GM23338 (cell line): ENCODE results near the gene CLCN6. TPM values are rescaled to one million over a fixed set of nuclear protein-coding genes. Genes with fewer than 3 reads are reported as not detected.

Experiments
- ATAC-seq: fragments of 200-7000 bp; cut with Tn5 transposase; 3 replicates; pipeline ENCODE4 v1.9.1; 2020
- DNase-seq: peaks from one replicate; pipeline ENCODE4 v3.0.0-alpha.2; 2015; ENCODE audit warnings: low spot score
- H2AFZ ChIP-seq: fragments of 200-600 bp; sonication (generic); 2 replicates; pipeline ENCODE4 v1.8.0; 2016; ENCODE audit warnings: antibody characterized with exemption, mild to moderate bottlenecking, moderate library complexity
- H3F3A ChIP-seq: fragments of 200-600 bp; sonication (generic); replicated peaks from 2 replicates; pipeline ENCODE4 v1.8.0; 2017; ENCODE audit warnings: antibody characterized with exemption, mixed run types, low read depth
- H3K27ac ChIP-seq: fragments of 200-600 bp; sonication (generic); 2 replicates; pipeline ENCODE4 v1.6.1; 2016; ENCODE audit warnings: low read depth
- H3K27me3 ChIP-seq: fragments of 200-600 bp; sonication (generic); 2 replicates; pipeline ENCODE4 v1.8.0; 2016; ENCODE audit warnings: mild to moderate bottlenecking, mixed run types, moderate library complexity; ENCODE audit not compliant: insufficient read depth
- H3K36me3 ChIP-seq: fragments of 200-600 bp; sonication (generic); 2 replicates; pipeline ENCODE4 v1.8.0; 2016; ENCODE audit warnings: mild to moderate bottlenecking; ENCODE audit not compliant: insufficient read depth
- H3K4me1 ChIP-seq: fragments of 200-600 bp; sonication (generic); 2 replicates; pipeline ENCODE4 v1.8.0; 2016; ENCODE audit warnings: mild to moderate bottlenecking, moderate library complexity; ENCODE audit not compliant: insufficient read depth
- H3K4me2 ChIP-seq: fragments of 200-600 bp; sonication (generic); 2 replicates; pipeline ENCODE4 v1.7.1; 2017; ENCODE audit warnings: mixed run types
- H3K4me3 ChIP-seq: fragments of 200-600 bp; sonication (generic); 2 replicates; pipeline ENCODE4 v1.6.1; 2016; ENCODE audit warnings: mixed run types
- H3K79me2 ChIP-seq: fragments of 200-600 bp; sonication (generic); replicated peaks from 2 replicates; pipeline ENCODE4 v1.8.0; 2017; ENCODE audit warnings: mild to moderate bottlenecking; ENCODE audit not compliant: insufficient read depth
- H3K9me2 ChIP-seq: fragments of 200-600 bp; sonication (generic); 2 replicates; pipeline ENCODE4 v1.8.0; 2017; ENCODE audit not compliant: insufficient read depth
- H4K20me1 ChIP-seq: fragments of 200-600 bp; sonication (generic); replicated peaks from 2 replicates; pipeline ENCODE4 v1.8.0; 2017; ENCODE audit warnings: mild to moderate bottlenecking; ENCODE audit not compliant: insufficient read depth
- H3K27ac Mint-ChIP-seq: 2 replicates; pipeline ENCODE4 v1.8.0; 2020; ENCODE audit warnings: inconsistent platforms, mild to moderate bottlenecking, moderate library complexity, mixed read lengths
- H3K27me3 Mint-ChIP-seq: 3 replicates; pipeline ENCODE4 v1.8.0; 2022; ENCODE audit warnings: low read depth, mild to moderate bottlenecking, moderate library complexity, mixed read lengths, inconsistent platforms; ENCODE audit not compliant: insufficient read depth, poor library complexity
- H3K36me3 Mint-ChIP-seq: 3 replicates; pipeline ENCODE4 v1.8.0; 2021; ENCODE audit warnings: low read depth, mild to moderate bottlenecking, inconsistent platforms, moderate library complexity, mixed read lengths
- H3K4me1 Mint-ChIP-seq: 3 replicates; pipeline ENCODE4 v1.8.0; 2020; ENCODE audit warnings: mild to moderate bottlenecking, inconsistent platforms, mixed read lengths
- H3K4me3 Mint-ChIP-seq: 3 replicates; pipeline ENCODE4 v1.8.0; 2021; ENCODE audit warnings: moderate library complexity, mild to moderate bottlenecking, inconsistent platforms, mixed read lengths
- H3K9me3 Mint-ChIP-seq: 3 replicates; pipeline ENCODE4 v1.8.0; 2020; ENCODE audit warnings: moderate library complexity, mild to moderate bottlenecking, inconsistent platforms, mixed read lengths
- CTCF ChIP-seq, 2 experiments: fragments of 200-600 bp in 1 of 2; sonication (generic) in 1 of 2; conservative IDR thresholded peaks; 2 replicates each; pipeline versions ENCODE4 v1.5.1 to v1.6.1; 2016 to 2017; ENCODE audit warnings: antibody characterized with exemption in 2 of 2, low read depth in 2 of 2, mild to moderate bottlenecking in 2 of 2, moderate library complexity in 1 of 2
- ETS1 ChIP-seq: IDR thresholded peaks from 2 replicates; pipeline ENCODE4 v1.6.1; 2016; ENCODE audit warnings: antibody characterized with exemption
- EZH2 ChIP-seq: fragments of 200-600 bp; sonication (generic); IDR thresholded peaks from one replicate; pipeline ENCODE4 v1.8.0; 2017; ENCODE audit warnings: antibody characterized with exemption, mild to moderate bottlenecking, low read depth; ENCODE audit not compliant: unreplicated experiment
- JUNB ChIP-seq: IDR thresholded peaks from one replicate; pipeline ENCODE4 v1.6.1; 2016; ENCODE audit warnings: antibody characterized with exemption; ENCODE audit not compliant: unreplicated experiment
- NANOG ChIP-seq: IDR thresholded peaks from 2 replicates; pipeline ENCODE4 v1.6.1; 2016; ENCODE audit warnings: antibody characterized with exemption, borderline replicate concordance
- POLR2AphosphoS5 ChIP-seq: IDR thresholded peaks from 2 replicates; pipeline ENCODE4 v1.6.1; 2016; ENCODE audit warnings: antibody characterized with exemption, low read depth
- REST ChIP-seq: IDR thresholded peaks from one replicate; pipeline ENCODE4 v1.6.1; 2018; ENCODE audit warnings: antibody characterized with exemption; ENCODE audit not compliant: unreplicated experiment
- STAT1 ChIP-seq: IDR thresholded peaks from one replicate; pipeline ENCODE4 v1.6.1; 2016; ENCODE audit warnings: antibody characterized with exemption; ENCODE audit not compliant: unreplicated experiment
- ZNF331 ChIP-seq: fragments of 250-450 bp; sonication (Bioruptor Pico); IDR thresholded peaks from 2 replicates; pipeline ENCODE4 v1.5.0; 2020; ENCODE audit warnings: low read depth, mild to moderate bottlenecking, moderate library complexity
- ZNF462 ChIP-seq: fragments of 250-450 bp; sonication (Bioruptor Pico); IDR thresholded peaks from 2 replicates; pipeline ENCODE4 v1.5.0; 2020; ENCODE audit warnings: mild to moderate bottlenecking, moderate library complexity
- polyA plus RNA-seq: library from polyadenylated mRNA; unstranded; fragments of >200 nt; fragmentation: Nextera tagmentation; extraction: Ambion mirVana; gene quantifications from 2 replicates; pipeline ENCODE4 v1.2.1, GENCODE V29; 2016
- total RNA-seq: library from RNA; depleted of rRNA; stranded (reverse); fragments of >200 nt; shearing (Covaris generic); gene quantifications from 2 replicates; pipeline ENCODE4 v1.2.3, GENCODE V29; 2014

CLCN6 gene
- total and polyA plus RNA-seq, 2 experiments from 2014 or later = 16.0 to 22.6 TPM

- Mint-ChIP-seq H3K4me1 (no peaks in the 10 kb centered on the region), H3K4me3 (no peak overlapping the region), H3K36me3 (peaks cover 3% of the 10 kb centered on the region; the same call in 1 of the 3 replicates), H3K9me3 (no peaks in the 10 kb centered on the region), H3K27ac (no peak overlapping the region), H3K27me3 (peaks cover 6% of the 10 kb centered on the region)
- Histone ChIP-seq H3K27me3 (no peaks in the 10 kb centered on the region), H3K9me2 (no peaks in the 10 kb centered on the region), H3K4me1 (no peaks in the 10 kb centered on the region), H3K27ac (no peak overlapping the region), H3F3A (no peaks in the 10 kb centered on the region), H2AFZ (no peak overlapping the region), H3K4me2 (no peak overlapping the region), H3K79me2 (no peaks in the 10 kb centered on the region), H3K36me3 (no peaks in the 10 kb centered on the region), H3K4me3 (no peak overlapping the region), H4K20me1 (no peaks in the 10 kb centered on the region)
- no peak for DNase-seq
- TF ChIP-seq STAT1 = no peak
- no peak for ATAC-seq
Observed at GRCh38 chr1:11851180-11851579, 45.2 kb downstream of the CLCN6 start.

GRCh38 chr1:11854519-11854918 is 48.5 kb downstream of the CLCN6 start:
- peaks cover 12% of the 10 kb centered on the region for H3K27me3 Mint-ChIP-seq
- Histone ChIP-seq H4K20me1 (no peaks in the 10 kb centered on the region), H3K27ac (no peak overlapping the region), H2AFZ (no peak overlapping the region), H3K27me3 (peaks cover 21% of the 10 kb centered on the region), H3F3A (no peaks in the 10 kb centered on the region), H3K4me3 (no peak overlapping the region), H3K4me1 (no peaks in the 10 kb centered on the region), H3K79me2 (no peaks in the 10 kb centered on the region), H3K9me2 (no peaks in the 10 kb centered on the region), H3K4me2 (no peak overlapping the region), H3K36me3 (no peaks in the 10 kb centered on the region)
- no peak overlapping the region for H3K27ac Mint-ChIP-seq
- DNase-seq (no peak), ATAC-seq (no peak)
- H3K9me3 Mint-ChIP-seq = no peaks in the 10 kb centered on the region
- H3K4me1 Mint-ChIP-seq = peaks cover 6% of the 10 kb centered on the region; the same call in 1 of the 3 replicates
- no peak overlapping the region for H3K4me3 Mint-ChIP-seq
- no peaks in the 10 kb centered on the region for H3K36me3 Mint-ChIP-seq
- TF ChIP-seq CTCF (conservative IDR thresholded peaks at IDR 0.05; ENCODE audit: low read depth in 2 of 2) (no peak), ETS1 (no peak), REST (no peak), STAT1 (no peak), NANOG (no peak), ZNF462 (CRISPR knock-in tag) (no peak), EZH2 (no peak), ZNF331 (CRISPR knock-in tag) (no peak), JUNB (no peak), POLR2AphosphoS5 (no peak)
